CD4-positive, alpha-beta T cell treated with Interleukin-17A for 1 hour (primary cell): ENCODE measurements around the gene C10orf62.
"Not testable (repeated sequence)": the region's sequence is repeated elsewhere in the genome, so short reads cannot be mapped to it uniquely, and the experiment has no call there.

Source experiments
- DNase-seq: peaks from one replicate; pipeline ENCODE4 v3.0.0-alpha.2; 2020

Gene C10orf62

GRCh38 chr10:97566336-97566996, 23.1 kb upstream of the C10orf62 start:
- DNase-seq: no peak

GRCh38 chr10:97567891-97568290, 21.6 kb upstream of the C10orf62 start:
- no peak for DNase-seq

DNA sequence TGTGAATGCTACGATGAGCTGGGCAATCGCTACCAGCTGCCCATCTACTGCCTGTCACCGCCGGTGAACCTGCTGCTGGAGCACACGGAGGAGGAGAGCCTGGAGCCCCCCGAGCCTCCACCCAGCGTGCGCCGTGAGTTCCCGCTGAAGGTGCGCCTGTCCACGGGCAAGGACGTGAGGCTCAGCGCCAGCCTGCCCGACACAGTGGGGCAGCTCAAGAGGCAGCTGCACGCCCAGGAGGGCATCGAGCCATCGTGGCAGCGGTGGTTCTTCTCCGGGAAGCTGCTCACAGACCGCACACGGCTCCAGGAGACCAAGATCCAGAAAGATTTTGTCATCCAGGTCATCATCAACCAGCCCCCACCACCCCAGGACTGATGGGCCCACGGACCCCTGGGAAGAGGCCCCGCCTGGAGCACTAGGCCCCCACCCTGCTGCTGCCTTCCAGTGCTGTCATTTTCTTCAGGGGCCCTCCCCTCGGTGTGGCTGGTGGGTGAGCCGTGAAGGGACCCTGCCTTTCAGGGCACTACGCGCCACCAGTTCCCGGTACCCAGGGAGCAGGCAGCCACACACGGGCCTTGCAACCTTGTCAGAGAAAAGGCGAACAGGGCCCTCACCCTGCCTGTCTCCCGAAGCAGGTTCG, 19.3 kb upstream of the C10orf62 start:
- DNase-seq: no peak

- DNase-seq: no peak
These were observed 18.6 kb upstream of the C10orf62 start for GRCh38 chr10:97570789-97571471.

DNA sequence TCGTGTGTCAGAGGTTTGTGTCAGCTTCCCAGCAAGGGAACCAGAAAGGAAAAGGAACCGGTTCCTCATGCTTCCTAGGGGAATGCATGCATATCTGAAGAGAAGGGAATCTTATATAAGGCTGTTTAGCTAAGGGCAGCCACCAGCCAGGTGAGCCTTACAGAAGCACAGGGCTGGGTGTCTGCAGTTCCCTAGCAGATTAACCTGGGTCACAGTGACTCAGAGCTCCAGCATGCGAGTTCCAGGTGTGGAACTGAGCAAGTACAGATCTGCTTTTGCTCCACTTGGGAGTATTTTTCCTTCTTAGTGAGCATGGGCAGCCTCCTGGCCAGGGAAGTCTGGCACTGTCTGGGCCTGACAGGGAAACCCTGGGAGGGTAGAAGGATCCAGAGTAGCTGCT, 17.9 kb upstream of the C10orf62 start:
- DNase-seq: no peak

DNA sequence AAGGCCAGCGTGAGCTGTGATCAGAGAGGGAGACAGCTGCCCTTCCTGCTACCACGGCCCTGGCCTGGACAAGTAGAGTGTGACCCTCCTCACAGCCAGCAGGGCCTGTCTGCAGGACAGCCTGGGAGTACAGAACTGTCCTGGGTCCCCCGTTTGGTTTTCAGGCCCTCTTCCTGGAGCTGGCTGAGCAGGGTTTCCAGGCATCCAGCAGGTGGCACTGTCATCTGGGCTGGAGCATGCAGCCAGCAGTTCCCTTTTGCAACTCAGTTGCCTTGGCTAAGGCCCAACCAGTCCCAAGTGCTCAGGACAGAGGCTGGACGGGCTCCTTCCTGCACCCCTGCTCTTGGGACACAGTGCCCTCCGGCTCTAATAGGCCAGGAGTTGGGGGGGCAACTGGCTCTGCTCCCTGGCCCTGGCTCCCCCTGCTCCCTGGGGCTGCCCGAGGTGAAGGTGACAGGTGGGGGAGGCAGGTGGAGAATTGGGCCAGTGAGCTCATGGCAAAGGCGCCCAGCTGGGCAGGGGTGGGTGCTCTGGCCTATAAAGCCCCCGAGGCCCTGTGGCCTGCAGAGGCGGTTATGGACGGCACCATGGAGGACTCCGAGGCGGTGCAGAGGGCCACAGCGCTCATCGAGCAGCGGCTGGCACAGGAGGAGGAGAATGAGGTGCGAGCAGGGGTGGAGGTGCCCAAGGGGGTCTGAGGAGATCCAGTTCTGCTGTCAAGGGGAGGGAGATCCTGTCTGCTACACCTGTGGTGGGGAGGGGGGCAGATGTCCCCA, 17.1 kb upstream of the C10orf62 start, which contains the start of gene ANKRD2:
TSS of gene ANKRD2 (plus strand) at position 566 of the 776 bp plus-strand sequence. CDS start at position 576, 10 bp downstream.
- peak; percentile 46 for DNase-seq

- no peak for DNase-seq
These were observed 16.5 kb upstream of the C10orf62 start for GRCh38 chr10:97573021-97573420.

GRCh38 chr10:97573672-97574071, 15.8 kb upstream of the C10orf62 start:
- DNase-seq: no peak

DNA sequence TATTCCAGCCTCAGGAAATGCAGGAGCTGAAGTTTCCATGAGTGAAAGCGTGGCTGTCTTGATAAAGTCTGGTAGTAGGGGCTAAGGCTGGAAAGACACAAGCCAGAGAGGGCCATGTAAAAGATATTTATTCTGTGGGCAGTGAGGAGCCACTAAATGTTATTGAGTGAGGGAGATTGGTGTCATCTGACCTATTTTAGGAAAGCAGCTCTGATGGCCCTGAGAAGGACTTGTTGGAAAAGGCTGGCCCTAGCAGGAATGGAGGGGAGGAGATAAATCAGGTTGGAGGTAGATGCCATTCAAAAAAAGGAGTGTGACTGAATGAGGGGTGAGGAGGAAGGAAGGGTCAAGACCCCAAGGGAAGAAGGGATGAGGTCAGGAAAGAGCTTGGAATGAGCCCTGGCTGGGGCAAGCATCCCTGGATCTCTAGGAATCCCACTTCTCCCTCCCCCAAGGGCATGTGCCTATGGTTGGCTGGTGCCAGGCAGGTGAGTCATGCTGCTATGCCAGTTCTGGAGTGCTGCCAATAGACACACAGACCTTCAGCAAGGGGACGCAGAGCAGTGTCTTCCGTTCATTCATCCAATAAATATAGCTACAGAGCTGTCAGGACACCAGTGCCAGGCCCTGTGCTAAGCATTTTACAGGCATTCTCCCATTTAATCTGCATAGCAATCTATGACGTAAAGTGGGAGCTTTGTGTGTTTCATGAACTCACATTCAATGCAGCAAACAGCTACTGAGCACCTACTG, 15.0 kb upstream of the C10orf62 start:
- no peak for DNase-seq

- no peak for DNase-seq
These were observed 14.3 kb upstream of the C10orf62 start for GRCh38 chr10:97575127-97575668.

- not testable (repeated sequence) for DNase-seq
These were observed 13.0 kb upstream of the C10orf62 start for GRCh38 chr10:97576487-97576886.

DNA sequence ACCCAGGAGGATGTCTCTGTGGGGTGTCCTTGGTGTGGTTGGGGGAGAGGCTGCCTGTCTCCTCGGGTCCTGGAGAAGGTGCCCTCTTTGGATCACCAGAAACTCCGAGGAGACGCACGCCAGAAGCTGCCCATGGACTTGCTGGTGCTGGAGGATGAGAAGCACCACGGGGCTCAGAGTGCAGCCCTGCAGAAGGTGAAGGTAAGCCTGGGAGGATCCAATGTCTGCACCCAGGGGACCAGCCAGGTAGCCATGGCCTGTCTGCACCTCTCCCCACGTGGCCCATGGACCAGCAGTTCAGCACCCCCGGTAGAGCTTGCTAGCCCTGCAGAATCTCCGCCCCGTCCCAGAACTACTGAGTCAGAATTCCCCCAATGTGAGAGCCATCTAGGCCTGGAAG, 11.8 kb upstream of the C10orf62 start:
- DNase-seq: no peak

GRCh38 chr10:97578171-97578844, 11.2 kb upstream of the C10orf62 start:
- DNase-seq: no peak

- DNase-seq: no peak
These were observed 8.8 kb upstream of the C10orf62 start for GRCh38 chr10:97580421-97581367.

DNA sequence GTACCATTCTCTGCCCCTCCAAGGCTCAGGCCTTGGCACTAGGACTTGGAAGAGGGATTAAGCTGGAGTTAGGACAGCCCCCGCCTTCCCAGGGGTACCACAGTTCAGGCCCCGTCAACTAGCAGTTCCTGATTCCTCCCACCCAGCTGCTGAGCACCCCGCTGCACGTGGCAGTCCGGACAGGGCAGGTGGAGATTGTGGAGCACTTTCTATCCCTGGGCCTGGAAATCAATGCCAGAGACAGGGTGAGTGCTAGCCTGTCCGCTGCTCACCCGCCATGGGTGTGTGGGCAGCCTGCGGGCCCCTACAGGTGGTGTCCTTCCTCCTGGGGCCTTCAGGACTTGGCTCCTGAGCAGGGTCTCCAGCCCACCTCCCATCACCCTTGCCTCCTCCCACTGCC, 7.4 kb upstream of the C10orf62 start:
- no peak for DNase-seq

DNA sequence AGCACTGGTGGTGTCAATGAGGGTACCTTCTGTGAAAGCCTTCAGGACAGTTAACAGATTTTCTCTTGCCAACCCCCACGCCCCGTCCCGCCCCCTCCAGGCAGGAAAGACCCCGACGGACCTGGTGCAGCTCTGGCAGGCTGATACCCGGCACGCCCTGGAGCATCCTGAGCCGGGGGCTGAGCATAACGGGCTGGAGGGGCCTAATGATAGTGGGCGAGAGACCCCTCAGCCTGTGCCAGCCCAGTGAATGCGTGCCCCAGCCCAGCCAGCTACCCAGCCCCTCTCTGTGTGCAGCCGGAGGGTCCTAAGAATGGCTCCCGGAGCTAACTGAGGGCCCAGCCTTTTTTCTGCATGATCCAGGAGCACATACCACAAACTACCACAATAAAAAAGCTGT, 6.0 kb upstream of the C10orf62 start:
- DNase-seq: no peak

- no peak for DNase-seq
These were observed 5.3 kb upstream of the C10orf62 start, which contains the start of gene HOGA1 for GRCh38 chr10:97584060-97584797. Gene HOGA1, plus strand, starts transcription at chr10:97584389. Its CDS starts 315 bp downstream, at chr10:97584704.

GRCh38 chr10:97584798-97585438, 4.6 kb upstream of the C10orf62 start:
- no peak for DNase-seq

DNA sequence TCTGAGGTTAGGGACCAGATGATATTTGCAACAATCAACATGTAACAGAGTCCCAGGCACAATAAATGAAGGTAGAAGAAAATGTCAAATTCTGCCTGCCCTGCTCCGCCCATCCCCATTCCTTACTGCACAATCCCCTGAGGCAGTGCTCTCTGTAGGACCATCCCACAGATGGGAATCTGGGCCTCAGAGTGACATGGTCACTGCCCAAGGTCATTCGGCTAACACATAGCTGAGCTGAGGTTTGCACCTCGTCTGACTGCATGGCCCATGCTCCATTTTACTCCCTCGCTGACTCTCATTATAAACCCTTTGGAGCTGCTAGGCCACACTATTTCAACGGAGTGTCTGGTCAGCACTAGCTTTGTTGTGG, 4.1 kb upstream of the C10orf62 start:
- no peak for DNase-seq
